H9 (cell line): Measurements from ENCODE around the gene TBC1D5. TPM values are rescaled to one million over a fixed set of nuclear protein-coding genes. Genes with fewer than 3 reads are reported as not detected.

Experiments
- DNase-seq: peaks from one replicate; pipeline ENCODE4 v3.0.0-alpha.2; 2017
- H2AFZ ChIP-seq: one replicate; pipeline ENCODE4 v1.6.1; 2013; ENCODE audit warnings: mild to moderate bottlenecking, low read length, control low read depth, moderate library complexity
- H2AK5ac ChIP-seq: 2 replicates; pipeline ENCODE4 v1.6.1; 2013; ENCODE audit warnings: low read length, control low read depth, mixed read lengths; ENCODE audit not compliant: insufficient read length
- H2BK120ac ChIP-seq: one replicate; pipeline ENCODE4 v1.6.1; 2013; ENCODE audit warnings: low read depth, mild to moderate bottlenecking, low read length, control low read depth, inconsistent platforms; ENCODE audit not compliant: poor library complexity, severe bottlenecking
- H2BK12ac ChIP-seq: 2 replicates; pipeline ENCODE4 v1.6.1; 2013; ENCODE audit warnings: low read length, control low read depth, mixed read lengths, low read depth; ENCODE audit not compliant: insufficient read length
- H2BK15ac ChIP-seq: 2 replicates; pipeline ENCODE4 v1.6.1; 2013; ENCODE audit warnings: low read depth, low read length, control low read depth
- H2BK20ac ChIP-seq: one replicate; pipeline ENCODE4 v1.6.1; 2013; ENCODE audit warnings: low read depth, mild to moderate bottlenecking, low read length, control low read depth, inconsistent platforms; ENCODE audit not compliant: poor library complexity, severe bottlenecking
- H2BK5ac ChIP-seq: 2 replicates; pipeline ENCODE4 v1.6.1; 2013; ENCODE audit warnings: low read length, control low read depth, mixed read lengths; ENCODE audit not compliant: insufficient read length
- H3K14ac ChIP-seq: 2 replicates; pipeline ENCODE4 v1.6.1; 2013; ENCODE audit warnings: low read length, control low read depth; ENCODE audit not compliant: insufficient read depth
- H3K18ac ChIP-seq: 2 replicates; pipeline ENCODE4 v1.6.1; 2013; ENCODE audit warnings: low read depth, mild to moderate bottlenecking, mixed read lengths, low read length, control low read depth; ENCODE audit not compliant: insufficient read length
- H3K23ac ChIP-seq: 2 replicates; pipeline ENCODE4 v1.6.1; 2013; ENCODE audit warnings: low read length, control low read depth, mixed read lengths, low read depth; ENCODE audit not compliant: insufficient read length
- H3K23me2 ChIP-seq: 2 replicates; pipeline ENCODE4 v1.6.1; 2013; ENCODE audit warnings: low read depth, mild to moderate bottlenecking, mixed read lengths, low read length, control low read depth; ENCODE audit not compliant: insufficient read length, poor library complexity, severe bottlenecking
- H3K27ac ChIP-seq: 2 replicates; pipeline ENCODE4 v1.5.1; 2013; ENCODE audit warnings: low read length, control low read depth, mixed read lengths, low read depth; ENCODE audit not compliant: insufficient read length
- H3K27me3 ChIP-seq: 2 replicates; pipeline ENCODE4 v1.6.1; 2013; ENCODE audit warnings: low read length, control low read depth, inconsistent platforms; ENCODE audit not compliant: insufficient read depth
- H3K4ac ChIP-seq: 2 replicates; pipeline ENCODE4 v1.6.1; 2013; ENCODE audit warnings: low read depth, mild to moderate bottlenecking, control low read depth, inconsistent platforms, low read length, moderate library complexity
- H3K4me1 ChIP-seq: 2 replicates; pipeline ENCODE4 v1.6.1; 2013; ENCODE audit warnings: low read length, control low read depth, inconsistent platforms; ENCODE audit not compliant: insufficient read depth
- H3K4me2 ChIP-seq: 2 replicates; pipeline ENCODE4 v1.6.1; 2013; ENCODE audit warnings: low read length, control low read depth, mixed read lengths; ENCODE audit not compliant: insufficient read length, insufficient read depth
- H3K56ac ChIP-seq: 2 replicates; pipeline ENCODE4 v1.6.1; 2013; ENCODE audit warnings: low read depth, mild to moderate bottlenecking, mixed read lengths, low read length, control low read depth; ENCODE audit not compliant: insufficient read length
- H3K79me1 ChIP-seq: 2 replicates; pipeline ENCODE4 v1.6.1; 2013; ENCODE audit warnings: low read depth, mild to moderate bottlenecking, moderate library complexity, low read length, control low read depth, inconsistent platforms; ENCODE audit not compliant: insufficient read depth, poor library complexity, severe bottlenecking
- H3K79me2 ChIP-seq: 2 replicates; pipeline ENCODE4 v1.6.1; 2013; ENCODE audit warnings: low read length, control low read depth, inconsistent platforms; ENCODE audit not compliant: insufficient read depth
- H3K9ac ChIP-seq: 2 replicates; pipeline ENCODE4 v1.6.1; 2013; ENCODE audit warnings: low read length, control low read depth, mixed read lengths; ENCODE audit not compliant: insufficient read length; ENCODE audit errors: extremely low read depth
- H3K9me3 ChIP-seq: one replicate; pipeline ENCODE4 v1.6.1; 2013; ENCODE audit warnings: low read depth, low read length, inconsistent platforms; ENCODE audit not compliant: control insufficient read depth
- H3T11ph ChIP-seq: one replicate; pipeline ENCODE4 v1.6.1; 2013; ENCODE audit warnings: mild to moderate bottlenecking, low read length, control low read depth, inconsistent platforms
- H4K20me1 ChIP-seq: one replicate; pipeline ENCODE4 v1.6.1; 2013; ENCODE audit not compliant: control insufficient read depth, insufficient read length, insufficient read depth
- H4K5ac ChIP-seq: 2 replicates; pipeline ENCODE4 v1.6.1; 2013; ENCODE audit warnings: low read depth, mild to moderate bottlenecking, mixed read lengths, low read length, control low read depth; ENCODE audit not compliant: insufficient read length
- H4K8ac ChIP-seq: replicated peaks from 2 replicates; pipeline ENCODE4 v1.6.1; 2013; ENCODE audit warnings: low read length, control low read depth, mixed read lengths, low read depth; ENCODE audit not compliant: insufficient read length
- H4K91ac ChIP-seq: 2 replicates; pipeline ENCODE4 v1.6.1; 2013; ENCODE audit warnings: low read depth, mild to moderate bottlenecking, moderate library complexity, mixed read lengths, low read length, control low read depth; ENCODE audit not compliant: insufficient read length
- H3K27ac Mint-ChIP-seq, 3 experiments: 2 replicates in 2 of 3; 3 replicates in 1 of 3; pipeline ENCODE4 v1.8.0; 2020 to 2021; ENCODE audit warnings: mixed read lengths in 3 of 3, mild to moderate bottlenecking in 1 of 3, moderate library complexity in 1 of 3
- H3K27me3 Mint-ChIP-seq: 2 replicates; pipeline ENCODE4 v1.8.0; 2021; ENCODE audit warnings: low read depth, mild to moderate bottlenecking, moderate library complexity, mixed read lengths
- H3K36me3 Mint-ChIP-seq, 3 experiments: 2 replicates in 2 of 3; 3 replicates in 1 of 3; pipeline ENCODE4 v1.8.0; 2020 to 2021; ENCODE audit warnings: low read depth in 3 of 3, mixed read lengths in 3 of 3; ENCODE audit not compliant: insufficient read depth in 1 of 3
- H3K4me1 Mint-ChIP-seq, 2 experiments: 2 replicates each; pipeline ENCODE4 v1.8.0; 2020; ENCODE audit warnings: mixed read lengths in 2 of 2
- H3K4me3 Mint-ChIP-seq, 2 experiments: 2 replicates in 1 of 2; 3 replicates in 1 of 2; pipeline ENCODE4 v1.8.0; 2020 to 2021; ENCODE audit warnings: mild to moderate bottlenecking in 2 of 2, mixed read lengths in 2 of 2, moderate library complexity in 1 of 2
- H3K9me3 Mint-ChIP-seq, 2 experiments: 2 replicates in 1 of 2; 3 replicates in 1 of 2; pipeline ENCODE4 v1.8.0; 2020; ENCODE audit warnings: mild to moderate bottlenecking in 2 of 2, mixed read lengths in 2 of 2, moderate library complexity in 1 of 2
- WGBS: extraction: QIAGEN DNeasy Blood & Tissue Kit; methylation state at CpG from one replicate; pipeline ENCODE4 v1.1.7; 2013; ENCODE audit warnings: missing lambda C conversion rate, low lambda C conversion rate, mixed read lengths; ENCODE audit not compliant: insufficient read length; ENCODE audit errors: extremely low coverage; 5-methylcytosine and 5-hydroxymethylcytosine counted together
- total RNA-seq: library from RNA; stranded (reverse); gene quantifications from 2 replicates; pipeline ENCODE4 v1.2.1, GENCODE V29; 2021
- TF ChIP-seq, protein P1 (sequence below): fragments of 200-600 bp; sonication (generic); conservative IDR thresholded peaks from 3 replicates; pipeline ENCODE4 v1.8.0; 2021; ENCODE audit warnings: antibody characterized with exemption, mild to moderate bottlenecking

TBC1D5 gene
- total RNA-seq, 1 experiment from 2014 or later = 25.0 TPM

DNA sequence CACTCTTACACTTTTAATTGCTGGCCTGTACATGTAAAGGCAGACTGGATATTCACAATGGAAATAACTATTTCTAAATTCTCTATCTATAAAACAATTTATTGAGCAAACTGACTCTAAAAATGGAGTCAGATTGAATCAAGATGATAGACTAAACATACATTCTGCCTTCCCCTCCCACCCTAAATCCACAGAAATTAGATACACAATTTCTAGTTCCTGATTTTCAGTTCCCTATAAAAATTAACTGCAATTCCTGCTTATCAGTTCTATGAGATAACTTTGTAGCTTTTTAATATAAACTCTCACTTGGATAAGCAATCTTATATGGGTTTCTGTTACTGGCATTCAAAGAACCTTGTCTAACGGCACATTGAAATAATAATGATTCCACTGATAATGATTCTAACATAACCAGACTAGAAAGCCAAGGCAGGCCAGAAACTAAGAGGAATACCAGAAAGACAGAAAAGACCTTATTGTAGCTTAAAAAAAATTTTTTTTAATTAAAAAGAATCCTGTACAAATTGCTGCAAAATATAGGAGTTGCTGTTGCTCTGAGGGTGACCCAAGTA, 33.1 kb downstream of the TBC1D5 start:
- H3K27me3 Mint-ChIP-seq = no peaks in the 10 kb centered on the region
- no peak overlapping the region for H3K18ac ChIP-seq
- no peak overlapping the region for H2BK15ac ChIP-seq
- no peak overlapping the region; a peak in 1 of 7 replicates for H3K27ac Mint-ChIP-seq
- DNase-seq = no peak
- H3T11ph ChIP-seq = no peak overlapping the region
- H3K79me1 ChIP-seq = no peaks in the 10 kb centered on the region
- H3K23me2 ChIP-seq = no peaks in the 10 kb centered on the region
- H3K36me3 Mint-ChIP-seq = peaks cover 17 to 20% (median 18%) of the 10 kb centered on the region in 3 experiments
- H4K91ac ChIP-seq = no peak overlapping the region
- H2AFZ ChIP-seq = no peak overlapping the region
- H2AK5ac ChIP-seq = no peak overlapping the region
- H3K14ac ChIP-seq = no peak overlapping the region
- no peaks in the 10 kb centered on the region for H3K27me3 ChIP-seq
- H3K4me1 ChIP-seq = no peaks in the 10 kb centered on the region
- H2BK12ac ChIP-seq = no peak overlapping the region
- no peak overlapping the region for H3K4me2 ChIP-seq
- no peaks in the 10 kb centered on the region for H3K9me3 ChIP-seq
- H2BK120ac ChIP-seq = no peak overlapping the region
- H4K5ac ChIP-seq = no peak overlapping the region
- H2BK20ac ChIP-seq = no peak overlapping the region
- no peak overlapping the region for H3K9ac ChIP-seq
- no peak overlapping the region for H2BK5ac ChIP-seq
- WGBS = no CpG with 5 or more reads among the region's 1 CpG
- no peak overlapping the region for H3K27ac ChIP-seq
- no peaks in the 10 kb centered on the region for H4K20me1 ChIP-seq
- H3K4ac ChIP-seq = no peak overlapping the region
- H3K23ac ChIP-seq = no peak overlapping the region
- H3K4me3 Mint-ChIP-seq = no peak overlapping the region
- H3K56ac ChIP-seq = no peak overlapping the region
- H3K79me2 ChIP-seq = no peaks in the 10 kb centered on the region
- no peak overlapping the region for H4K8ac ChIP-seq
- H3K9me3 Mint-ChIP-seq = peaks cover 13% of the 10 kb centered on the region in 2 experiments
- H3K4me1 Mint-ChIP-seq = no peaks in the 10 kb centered on the region
- TF ChIP-seq, protein P1, sequence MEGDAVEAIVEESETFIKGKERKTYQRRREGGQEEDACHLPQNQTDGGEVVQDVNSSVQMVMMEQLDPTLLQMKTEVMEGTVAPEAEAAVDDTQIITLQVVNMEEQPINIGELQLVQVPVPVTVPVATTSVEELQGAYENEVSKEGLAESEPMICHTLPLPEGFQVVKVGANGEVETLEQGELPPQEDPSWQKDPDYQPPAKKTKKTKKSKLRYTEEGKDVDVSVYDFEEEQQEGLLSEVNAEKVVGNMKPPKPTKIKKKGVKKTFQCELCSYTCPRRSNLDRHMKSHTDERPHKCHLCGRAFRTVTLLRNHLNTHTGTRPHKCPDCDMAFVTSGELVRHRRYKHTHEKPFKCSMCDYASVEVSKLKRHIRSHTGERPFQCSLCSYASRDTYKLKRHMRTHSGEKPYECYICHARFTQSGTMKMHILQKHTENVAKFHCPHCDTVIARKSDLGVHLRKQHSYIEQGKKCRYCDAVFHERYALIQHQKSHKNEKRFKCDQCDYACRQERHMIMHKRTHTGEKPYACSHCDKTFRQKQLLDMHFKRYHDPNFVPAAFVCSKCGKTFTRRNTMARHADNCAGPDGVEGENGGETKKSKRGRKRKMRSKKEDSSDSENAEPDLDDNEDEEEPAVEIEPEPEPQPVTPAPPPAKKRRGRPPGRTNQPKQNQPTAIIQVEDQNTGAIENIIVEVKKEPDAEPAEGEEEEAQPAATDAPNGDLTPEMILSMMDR = no peak
